SU-DHL-6 (cell line): Measurements from ENCODE around the gene PNMT.

Source experiments
- EZH2phosphoT487 ChIP-seq: fragments of 200-600 bp; sonication (generic), shearing (Covaris generic); conservative IDR thresholded peaks from 2 replicates; pipeline ENCODE4 v1.6.1; 2018; ENCODE audit warnings: mild to moderate bottlenecking, antibody characterized with exemption, low read length, moderate library complexity, mixed read lengths
- TF ChIP-seq, protein P1 (sequence below): fragments of 200-600 bp; sonication (generic); IDR thresholded peaks from one replicate; pipeline ENCODE4 v1.5.1; 2017; ENCODE audit warnings: antibody characterized with exemption, mild to moderate bottlenecking, low read length, moderate library complexity; ENCODE audit not compliant: insufficient read depth, poor library complexity, severe bottlenecking

- TF ChIP-seq, protein P1, sequence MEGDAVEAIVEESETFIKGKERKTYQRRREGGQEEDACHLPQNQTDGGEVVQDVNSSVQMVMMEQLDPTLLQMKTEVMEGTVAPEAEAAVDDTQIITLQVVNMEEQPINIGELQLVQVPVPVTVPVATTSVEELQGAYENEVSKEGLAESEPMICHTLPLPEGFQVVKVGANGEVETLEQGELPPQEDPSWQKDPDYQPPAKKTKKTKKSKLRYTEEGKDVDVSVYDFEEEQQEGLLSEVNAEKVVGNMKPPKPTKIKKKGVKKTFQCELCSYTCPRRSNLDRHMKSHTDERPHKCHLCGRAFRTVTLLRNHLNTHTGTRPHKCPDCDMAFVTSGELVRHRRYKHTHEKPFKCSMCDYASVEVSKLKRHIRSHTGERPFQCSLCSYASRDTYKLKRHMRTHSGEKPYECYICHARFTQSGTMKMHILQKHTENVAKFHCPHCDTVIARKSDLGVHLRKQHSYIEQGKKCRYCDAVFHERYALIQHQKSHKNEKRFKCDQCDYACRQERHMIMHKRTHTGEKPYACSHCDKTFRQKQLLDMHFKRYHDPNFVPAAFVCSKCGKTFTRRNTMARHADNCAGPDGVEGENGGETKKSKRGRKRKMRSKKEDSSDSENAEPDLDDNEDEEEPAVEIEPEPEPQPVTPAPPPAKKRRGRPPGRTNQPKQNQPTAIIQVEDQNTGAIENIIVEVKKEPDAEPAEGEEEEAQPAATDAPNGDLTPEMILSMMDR = no peak
- TF ChIP-seq EZH2phosphoT487 = no peak
These were observed 7.6 kb upstream of the PNMT start for GRCh38 chr17:39660397-39661385.
